B cell (primary cell): Measurements from ENCODE around the gene ALX3.

Experiments
- CTCF ChIP-seq: fragments of 200-600 bp; IDR thresholded peaks from one replicate; pipeline ENCODE4 v1.8.0; 2022; ENCODE audit warnings: antibody characterized with exemption, mild to moderate bottlenecking
- EZH2 ChIP-seq: IDR thresholded peaks from 2 replicates; pipeline ENCODE4 v1.6.1; 2012; ENCODE audit warnings: borderline replicate concordance, low read depth, mild to moderate bottlenecking, moderate library complexity, low read length; ENCODE audit not compliant: insufficient read depth, poor library complexity, severe bottlenecking

- TF ChIP-seq CTCF (no peak), EZH2 (no peak)
Observed at GRCh38 chr1:110112143-110112542, 41.7 kb upstream of the ALX3 start, which contains the start of gene UBL4B.
